ENCODE measurements around the gene MRPS34. TPM values are rescaled to one million over a fixed set of nuclear protein-coding genes. Genes with fewer than 3 reads are reported as not detected.

MRPS34 gene
- total RNA-seq, 4 donors from 2014 or later = 34.1 to 62.4 (median 57.2) TPM

- no peak for TF ChIP-seq CTCF (IDR thresholded peaks at IDR 0.05; ENCODE audit: low read depth)
Observed at GRCh38 chr16:1766231-1766630, 6.7 kb downstream of the MRPS34 start.

- no peak for TF ChIP-seq CTCF (IDR thresholded peaks at IDR 0.05; ENCODE audit: low read depth)
Observed at GRCh38 chr16:1765826-1766225, 7.1 kb downstream of the MRPS34 start.

GRCh38 chr16:1764971-1765370, 8.0 kb downstream of the MRPS34 start:
- TF ChIP-seq CTCF (IDR thresholded peaks at IDR 0.05; ENCODE audit: low read depth) = no peak

- no peak for TF ChIP-seq CTCF (IDR thresholded peaks at IDR 0.05; ENCODE audit: low read depth)
Observed at GRCh38 chr16:1763521-1764511, 9.1 kb downstream of the MRPS34 start.

- TF ChIP-seq CTCF (IDR thresholded peaks at IDR 0.05; ENCODE audit: low read depth) = no peak
Observed at GRCh38 chr16:1762879-1763520, 9.9 kb downstream of the MRPS34 start.

- no peak for TF ChIP-seq CTCF (IDR thresholded peaks at IDR 0.05; ENCODE audit: low read depth)
Observed at GRCh38 chr16:1762196-1762878, 10.6 kb downstream of the MRPS34 start.

GRCh38 chr16:1761751-1762150, 11.2 kb downstream of the MRPS34 start:
- TF ChIP-seq CTCF (IDR thresholded peaks at IDR 0.05; ENCODE audit: low read depth) = no peak

All from subcutaneous adipose tissue (tissue), 4 donors.